Mammary epithelial cell (primary cell): Measurements from ENCODE around the gene CFAP298.

Experiments used
- CTCF ChIP-seq, 2 donors: IDR thresholded peaks in 1 of 2; conservative IDR thresholded peaks in 1 of 2; 2 replicates each; pipeline ENCODE4 v1.5.1; 2011 to 2012; ENCODE audit warnings: inconsistent platforms in 2 of 2, low read length in 2 of 2, mild to moderate bottlenecking in 2 of 2, control low read depth in 1 of 2, low read depth in 1 of 2; ENCODE audit not compliant: insufficient read depth in 1 of 2; ENCODE audit errors: extremely low read depth in 1 of 2
- EZH2 ChIP-seq: IDR thresholded peaks from 2 replicates; pipeline ENCODE4 v1.6.1; 2012; ENCODE audit warnings: low read length, inconsistent platforms, borderline replicate concordance

GRCh38 chr21:32562915-32563314, 49.3 kb downstream of the CFAP298 start:
- TF ChIP-seq CTCF (conservative IDR thresholded peaks at IDR 0.05 in 1 of 2, IDR thresholded peaks at IDR 0.05 in 1 of 2; ENCODE audit: extremely low read depth in 1 of 2, insufficient read depth in 1 of 2, low read depth in 1 of 2, low read length in 2 of 2) (no peak), EZH2 (no peak)
